Loucy (cell line): ENCODE data around the gene FYB2.

Source experiments
- CTCF ChIP-seq: fragments of 200-600 bp; sonication (generic); conservative IDR thresholded peaks from 2 replicates; pipeline ENCODE4 v1.5.1; 2014; ENCODE audit warnings: mild to moderate bottlenecking, antibody characterized with exemption, low read length
- EZH2phosphoT487 ChIP-seq: fragments of 200-600 bp; IDR thresholded peaks from 2 replicates; pipeline ENCODE4 v1.6.1; 2018; ENCODE audit warnings: antibody characterized with exemption, mild to moderate bottlenecking, moderate library complexity, borderline replicate concordance

DNA sequence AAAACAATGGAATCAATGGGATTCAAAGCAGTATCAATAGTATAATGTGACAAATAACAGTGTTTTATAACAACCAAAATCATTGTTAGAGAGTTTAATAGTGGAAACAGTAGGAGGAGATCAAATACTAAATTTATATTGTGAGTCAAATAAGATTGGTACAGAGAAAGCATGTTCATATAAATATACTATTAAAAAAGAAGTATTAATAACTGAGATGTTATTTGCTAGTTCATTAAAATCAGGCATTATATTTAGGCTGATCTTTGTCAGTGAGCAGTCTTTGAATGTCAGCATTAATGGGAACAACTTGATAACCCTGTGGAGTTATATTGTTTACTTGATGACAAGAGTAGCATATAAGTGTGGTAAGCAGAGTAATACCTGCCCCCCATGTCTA is 143.4 kb downstream of the FYB2 start:
- TF ChIP-seq CTCF (no peak), EZH2phosphoT487 (no peak)
